ENCODE data around the gene KY. TPM values are rescaled to one million over a fixed set of nuclear protein-coding genes. Genes with fewer than 3 reads are reported as not detected.

Gene KY
- total and polyA plus RNA-seq, 2 donors (not counting 1 experiment from before 2014, with no cell fraction given): under 0.01 to 0.12 TPM

DNA sequence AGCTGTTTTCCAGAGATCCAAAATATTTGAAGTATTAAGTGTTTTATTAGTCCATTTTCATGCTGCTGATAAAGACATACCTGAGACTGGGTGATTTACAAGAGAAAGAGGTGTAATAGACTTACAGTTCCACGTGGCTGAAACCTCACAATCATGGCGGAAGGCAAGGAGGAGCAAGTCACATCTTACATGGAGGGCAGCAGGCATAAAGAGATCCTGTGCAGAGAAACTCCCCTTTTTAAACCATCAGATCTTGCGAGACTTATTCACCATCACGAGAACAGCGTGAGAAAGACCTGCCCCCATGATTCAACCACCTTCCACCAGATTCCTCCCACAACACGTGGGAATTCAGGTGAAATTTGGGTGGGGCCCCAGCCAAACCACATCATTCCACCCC is 82.0 kb downstream of the KY start:
- TF ChIP-seq, protein P1, sequence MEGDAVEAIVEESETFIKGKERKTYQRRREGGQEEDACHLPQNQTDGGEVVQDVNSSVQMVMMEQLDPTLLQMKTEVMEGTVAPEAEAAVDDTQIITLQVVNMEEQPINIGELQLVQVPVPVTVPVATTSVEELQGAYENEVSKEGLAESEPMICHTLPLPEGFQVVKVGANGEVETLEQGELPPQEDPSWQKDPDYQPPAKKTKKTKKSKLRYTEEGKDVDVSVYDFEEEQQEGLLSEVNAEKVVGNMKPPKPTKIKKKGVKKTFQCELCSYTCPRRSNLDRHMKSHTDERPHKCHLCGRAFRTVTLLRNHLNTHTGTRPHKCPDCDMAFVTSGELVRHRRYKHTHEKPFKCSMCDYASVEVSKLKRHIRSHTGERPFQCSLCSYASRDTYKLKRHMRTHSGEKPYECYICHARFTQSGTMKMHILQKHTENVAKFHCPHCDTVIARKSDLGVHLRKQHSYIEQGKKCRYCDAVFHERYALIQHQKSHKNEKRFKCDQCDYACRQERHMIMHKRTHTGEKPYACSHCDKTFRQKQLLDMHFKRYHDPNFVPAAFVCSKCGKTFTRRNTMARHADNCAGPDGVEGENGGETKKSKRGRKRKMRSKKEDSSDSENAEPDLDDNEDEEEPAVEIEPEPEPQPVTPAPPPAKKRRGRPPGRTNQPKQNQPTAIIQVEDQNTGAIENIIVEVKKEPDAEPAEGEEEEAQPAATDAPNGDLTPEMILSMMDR (conservative IDR thresholded peaks at IDR 0.05 in 1 of 2, IDR thresholded peaks at IDR 0.05 in 1 of 2; ENCODE audit: low read depth in 1 of 2, low read length in 2 of 2): no peak
- no peak for TF ChIP-seq EZH2 (IDR thresholded peaks at IDR 0.05; ENCODE audit: low read length, missing control alignments)
- Histone ChIP-seq H3K4me3 (replicated peaks in 1 of 4; ENCODE audit: control extremely low read depth in 1 of 4, insufficient read depth in 1 of 4, low read depth in 3 of 4, low read length in 4 of 4) (no peak overlapping the region), H2AFZ (ENCODE audit: low read length) (no peak overlapping the region), H3K36me3 (ENCODE audit: control insufficient read depth, insufficient read depth, low read length) (no peaks in the 10 kb centered on the region), H4K20me1 (ENCODE audit: control insufficient read depth, extremely low read depth, insufficient read depth, low read length) (no peaks in the 10 kb centered on the region), H3K4me2 (ENCODE audit: extremely low read depth, insufficient read depth, low read length) (no peak overlapping the region), H3K9ac (ENCODE audit: insufficient read depth, low read length) (no peak overlapping the region), H3K27me3 (ENCODE audit: control insufficient read depth, insufficient read depth, low read length) (no peaks in the 10 kb centered on the region), H3K27ac (ENCODE audit: insufficient read depth, low read length) (no peak overlapping the region), H3K9me3 (ENCODE audit: control insufficient read depth, insufficient read depth, low read depth, low read length) (no peaks in the 10 kb centered on the region), H3K79me2 (ENCODE audit: control insufficient read depth, insufficient read depth, low read length) (no peaks in the 10 kb centered on the region), H3K4me1 (ENCODE audit: control insufficient read depth, extremely low read depth, insufficient read depth, low read length) (no peaks in the 10 kb centered on the region)
- no peak for DNase-seq (ENCODE audit: low read depth in 2 of 2)

DNA sequence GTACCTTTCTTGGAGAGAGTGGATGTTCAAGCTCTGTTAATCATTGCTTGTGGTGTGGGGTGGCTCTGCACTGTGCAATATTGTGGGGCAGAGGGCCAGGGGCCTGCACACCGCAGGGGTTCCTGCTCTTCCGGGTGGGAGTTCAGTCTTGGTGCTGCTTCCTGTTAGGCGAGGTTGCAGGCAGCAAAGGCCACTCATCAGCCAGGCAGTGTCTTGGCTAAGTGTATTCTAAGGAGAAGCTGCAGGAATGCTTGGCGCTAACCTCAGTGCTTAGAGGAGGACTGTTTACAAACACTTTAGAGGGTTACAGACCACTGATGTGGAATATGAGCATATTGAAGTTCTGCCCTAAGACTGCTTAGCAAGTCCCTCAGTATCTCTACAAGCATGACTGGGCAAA is 83.2 kb downstream of the KY start:
- H3K4me2 ChIP-seq (ENCODE audit: extremely low read depth, insufficient read depth, low read length): no peak overlapping the region
- no peak overlapping the region for H2AFZ ChIP-seq (ENCODE audit: low read length)
- H3K4me1 ChIP-seq (ENCODE audit: control insufficient read depth, extremely low read depth, insufficient read depth, low read length): no peaks in the 10 kb centered on the region
- no peaks in the 10 kb centered on the region for H3K36me3 ChIP-seq (ENCODE audit: control insufficient read depth, insufficient read depth, low read length)
- peak in 1 of 2 donors; percentile 7 for DNase-seq (ENCODE audit: low read depth in 2 of 2)
- H4K20me1 ChIP-seq (ENCODE audit: control insufficient read depth, extremely low read depth, insufficient read depth, low read length): no peaks in the 10 kb centered on the region
- TF ChIP-seq, protein P1 (conservative IDR thresholded peaks at IDR 0.05 in 1 of 2, IDR thresholded peaks at IDR 0.05 in 1 of 2; ENCODE audit: low read depth in 1 of 2, low read length in 2 of 2): no peak
- TF ChIP-seq EZH2 (IDR thresholded peaks at IDR 0.05; ENCODE audit: low read length, missing control alignments): no peak
- no peaks in the 10 kb centered on the region for H3K79me2 ChIP-seq (ENCODE audit: control insufficient read depth, insufficient read depth, low read length)
- no peak overlapping the region for H3K4me3 ChIP-seq (replicated peaks in 1 of 4; ENCODE audit: control extremely low read depth in 1 of 4, insufficient read depth in 1 of 4, low read depth in 3 of 4, low read length in 4 of 4)
- no peaks in the 10 kb centered on the region for H3K27me3 ChIP-seq (ENCODE audit: control insufficient read depth, insufficient read depth, low read length)
- H3K9ac ChIP-seq (ENCODE audit: insufficient read depth, low read length): no peak overlapping the region
- no peak overlapping the region for H3K27ac ChIP-seq (ENCODE audit: insufficient read depth, low read length)
- no peaks in the 10 kb centered on the region for H3K9me3 ChIP-seq (ENCODE audit: control insufficient read depth, insufficient read depth, low read depth, low read length)

DNA sequence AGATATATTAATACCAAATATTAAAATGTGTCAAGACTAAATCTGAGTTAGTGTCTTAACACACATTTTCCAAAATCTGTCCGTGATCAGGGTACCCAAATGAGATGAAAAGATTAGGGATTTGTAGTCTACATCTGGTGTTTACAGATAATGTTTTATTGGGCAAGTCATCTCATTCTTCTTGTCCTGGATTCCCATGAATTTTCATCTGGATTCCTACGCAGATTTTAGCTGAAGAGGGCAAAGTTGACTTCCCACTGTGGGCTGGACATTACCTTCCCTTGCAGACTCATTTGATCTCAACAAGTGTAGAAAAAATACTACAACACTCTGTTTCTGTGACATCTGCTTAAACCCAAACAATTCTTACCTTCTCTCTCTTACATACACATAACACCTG is 85.8 kb downstream of the KY start:
- H3K4me2 ChIP-seq (ENCODE audit: extremely low read depth, insufficient read depth, low read length): no peak overlapping the region
- H3K4me1 ChIP-seq (ENCODE audit: control insufficient read depth, extremely low read depth, insufficient read depth, low read length): no peaks in the 10 kb centered on the region
- no peak for TF ChIP-seq EZH2 (IDR thresholded peaks at IDR 0.05; ENCODE audit: low read length, missing control alignments)
- TF ChIP-seq, protein P1 (conservative IDR thresholded peaks at IDR 0.05 in 1 of 2, IDR thresholded peaks at IDR 0.05 in 1 of 2; ENCODE audit: low read depth in 1 of 2, low read length in 2 of 2): no peak
- H3K79me2 ChIP-seq (ENCODE audit: control insufficient read depth, insufficient read depth, low read length): no peaks in the 10 kb centered on the region
- H3K27ac ChIP-seq (ENCODE audit: insufficient read depth, low read length): no peak overlapping the region
- no peaks in the 10 kb centered on the region for H3K27me3 ChIP-seq (ENCODE audit: control insufficient read depth, insufficient read depth, low read length)
- no peaks in the 10 kb centered on the region for H4K20me1 ChIP-seq (ENCODE audit: control insufficient read depth, extremely low read depth, insufficient read depth, low read length)
- no peak for DNase-seq (ENCODE audit: low read depth in 2 of 2)
- no peaks in the 10 kb centered on the region for H3K9me3 ChIP-seq (ENCODE audit: control insufficient read depth, insufficient read depth, low read depth, low read length)
- H3K9ac ChIP-seq (ENCODE audit: insufficient read depth, low read length): no peak overlapping the region
- H3K36me3 ChIP-seq (ENCODE audit: control insufficient read depth, insufficient read depth, low read length): no peaks in the 10 kb centered on the region
- no peak overlapping the region for H2AFZ ChIP-seq (ENCODE audit: low read length)
- H3K4me3 ChIP-seq (replicated peaks in 1 of 4; ENCODE audit: control extremely low read depth in 1 of 4, insufficient read depth in 1 of 4, low read depth in 3 of 4, low read length in 4 of 4): no peak overlapping the region

Data from fibroblast of lung (primary cell).